ENCODE measurements around the gene TNIP1.

The TNIP1 gene

DNA sequence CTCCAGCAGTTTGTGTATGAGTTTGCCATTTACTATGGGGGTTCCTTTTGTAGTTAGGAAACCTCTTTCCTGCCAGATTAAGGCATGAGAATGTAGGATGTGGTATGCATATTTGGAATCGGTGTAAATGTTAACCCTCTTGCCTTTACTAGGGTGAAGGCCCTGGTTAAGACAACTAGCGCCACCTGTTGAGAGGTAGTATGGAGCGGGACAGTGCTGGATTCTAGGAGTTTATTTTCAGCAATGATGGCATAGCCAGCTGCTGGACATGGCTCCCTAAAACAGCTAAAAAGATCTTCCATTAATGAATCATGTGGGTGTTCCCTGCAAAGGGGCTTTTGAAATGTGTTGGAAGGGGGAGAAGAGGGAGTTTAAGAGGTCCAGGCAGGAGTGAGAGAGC, 91.1 kb downstream of the TNIP1 start:
- no peak for DNase-seq

DNA sequence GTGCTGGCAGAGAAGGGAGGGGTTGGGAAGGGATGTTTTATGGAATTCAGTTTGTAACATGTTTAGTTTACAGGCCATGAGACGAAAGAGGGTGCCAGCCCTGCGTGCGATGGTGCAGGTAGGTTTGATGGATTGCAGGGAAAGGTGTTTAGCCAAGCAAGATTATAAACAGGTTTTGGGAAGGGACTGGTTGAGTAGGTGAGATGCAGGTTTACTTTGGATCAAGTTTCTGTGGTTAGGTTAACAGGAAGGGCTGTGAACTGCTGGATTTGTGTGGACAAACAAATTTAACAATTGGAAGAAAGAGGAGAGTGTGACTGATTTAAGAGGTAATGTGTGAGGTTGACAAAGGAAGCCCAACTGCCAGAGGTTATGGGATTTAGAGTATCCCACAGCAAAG, 93.1 kb downstream of the TNIP1 start:
- DNase-seq = no peak
